ENCODE results near the gene TSPAN33.
"Not testable (repeated sequence)": the region's sequence is repeated elsewhere in the genome, so short reads cannot be mapped to it uniquely, and the experiment has no call there.

Gene TSPAN33

DNA sequence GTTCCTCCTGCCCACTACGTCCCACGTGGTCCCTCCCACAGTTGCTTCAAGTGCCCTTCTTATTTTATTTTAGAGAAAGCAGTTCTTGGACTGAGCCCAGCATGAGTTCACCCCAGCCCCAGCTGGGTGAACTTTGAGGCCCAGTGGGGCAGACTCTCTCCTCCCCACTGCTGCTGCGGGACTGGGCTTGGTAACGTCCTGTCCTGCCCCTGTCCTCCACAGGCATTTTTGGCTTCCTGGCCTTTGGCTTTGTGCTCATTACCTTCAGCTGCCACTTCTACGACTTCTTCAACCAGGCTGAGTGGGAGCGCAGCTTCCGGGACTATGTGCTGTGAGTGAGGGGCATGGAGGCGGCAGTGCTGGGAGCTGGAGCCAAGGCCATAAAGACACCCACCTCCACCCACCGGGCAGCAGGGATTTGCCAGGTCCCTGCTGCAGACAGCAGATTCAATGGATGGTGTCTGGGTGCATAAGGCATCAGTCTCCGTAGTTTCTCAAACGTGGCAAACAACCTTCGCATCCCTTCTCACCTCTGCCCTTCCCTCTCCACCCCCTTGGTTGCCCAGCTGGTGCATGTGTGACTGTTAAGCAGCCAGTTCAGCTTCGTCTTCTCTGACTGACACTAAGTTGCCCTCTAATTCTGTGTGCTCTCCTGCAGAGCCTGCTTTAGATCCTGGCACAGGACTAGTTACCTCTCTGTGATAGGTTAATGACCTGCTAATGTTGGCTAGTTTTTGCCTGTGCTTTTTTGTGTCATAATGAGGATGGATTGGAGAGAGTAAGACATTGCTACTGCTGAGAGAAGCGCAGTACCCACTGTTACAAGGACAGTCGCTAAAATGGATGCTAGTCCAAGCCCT is 64.8 kb downstream of the TSPAN33 start:
- DNase-seq (ENCODE audit: low spot score) = no peak

DNA sequence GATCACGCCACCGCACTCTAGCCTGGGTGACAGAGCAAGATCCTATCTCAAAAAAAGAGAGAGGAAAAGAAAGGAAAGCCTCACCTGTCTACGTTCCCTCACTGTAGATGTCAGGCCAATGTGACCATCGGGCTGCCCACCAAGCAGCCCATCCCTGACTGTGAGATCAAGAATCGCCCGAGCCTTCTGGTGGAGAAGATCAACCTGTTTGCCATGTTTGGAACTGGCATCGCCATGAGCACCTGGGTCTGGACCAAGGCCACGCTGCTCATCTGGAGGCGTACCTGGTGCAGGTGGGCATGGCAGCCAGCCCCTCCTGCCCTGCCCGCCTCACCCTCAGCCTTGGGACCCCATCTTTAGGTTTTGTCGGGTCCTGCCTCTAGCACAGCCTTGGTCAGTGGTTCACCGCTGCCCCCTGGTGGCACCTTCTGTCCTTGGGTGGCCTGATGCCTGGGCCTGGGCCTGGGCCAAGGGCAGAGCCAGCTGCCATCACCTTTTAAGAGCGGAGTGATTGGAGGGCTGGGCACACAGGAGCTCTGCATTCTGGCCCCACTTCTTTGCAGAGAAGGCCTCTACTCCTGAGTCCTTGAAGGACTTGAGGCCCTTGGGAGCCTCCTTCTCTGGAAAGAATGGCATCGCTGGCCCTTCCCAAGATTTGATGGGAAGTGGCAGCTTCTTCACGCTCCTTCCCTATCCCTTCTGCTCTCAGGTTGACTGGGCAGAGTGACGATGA is 65.9 kb downstream of the TSPAN33 start:
- peak; percentile 30 for DNase-seq (ENCODE audit: low spot score)

DNA sequence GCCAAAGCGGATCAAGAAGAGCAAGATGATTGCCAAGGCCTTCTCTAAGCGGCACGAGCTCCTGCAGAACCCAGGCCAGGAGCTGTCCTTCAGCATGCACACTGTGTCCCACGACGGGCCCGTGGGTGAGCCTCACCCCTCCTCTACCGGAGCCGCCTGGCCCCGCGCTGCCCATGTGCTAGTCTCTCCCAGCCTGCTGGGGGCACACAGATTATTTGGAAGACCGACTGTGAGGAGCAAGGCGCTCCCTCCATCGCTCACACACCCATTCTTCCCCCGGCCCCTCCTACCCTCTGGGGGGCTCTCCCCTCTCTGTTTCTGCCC is 66.4 kb downstream of the TSPAN33 start:
- DNase-seq (ENCODE audit: low spot score) = no peak

DNA sequence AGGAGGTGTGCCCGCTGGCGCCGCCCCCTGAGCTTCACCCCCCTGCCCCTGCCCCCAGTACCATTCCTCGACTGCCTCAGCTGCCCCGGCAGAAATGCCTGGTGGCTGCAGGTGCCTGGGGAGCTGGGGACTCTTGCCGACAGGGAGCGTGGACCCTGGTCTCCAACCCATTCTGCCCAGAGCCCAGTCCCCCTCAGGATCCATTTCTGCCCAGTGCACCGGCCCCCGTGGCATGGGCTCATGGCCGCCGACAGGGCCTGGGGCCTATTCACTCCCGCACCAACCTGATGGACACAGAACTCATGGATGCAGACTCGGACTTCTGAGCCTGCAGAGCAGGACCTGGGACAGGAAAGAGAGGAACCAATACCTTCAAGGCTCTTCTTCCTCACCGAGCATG is 67.6 kb downstream of the TSPAN33 start:
- no peak for DNase-seq (ENCODE audit: low spot score)

DNA sequence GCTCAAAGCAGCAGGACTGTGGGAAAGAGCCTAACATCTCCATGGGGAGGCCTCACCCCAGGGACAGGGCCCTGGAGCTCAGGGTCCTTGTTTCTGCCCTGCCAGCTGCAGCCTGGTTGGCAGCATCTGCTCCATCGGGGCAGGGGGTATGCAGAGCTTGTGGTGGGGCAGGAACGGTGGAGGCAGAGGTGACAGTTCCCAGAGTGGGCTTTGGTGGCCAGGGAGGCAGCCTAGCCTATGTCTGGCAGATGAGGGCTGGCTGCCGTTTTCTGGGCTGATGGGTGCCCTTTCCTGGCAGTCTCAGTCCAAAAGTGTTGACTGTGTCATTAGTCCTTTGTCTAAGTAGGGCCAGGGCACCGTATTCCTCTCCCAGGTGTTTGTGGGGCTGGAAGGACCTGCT is 68.1 kb downstream of the TSPAN33 start:
- DNase-seq (ENCODE audit: low spot score) = no peak

DNA sequence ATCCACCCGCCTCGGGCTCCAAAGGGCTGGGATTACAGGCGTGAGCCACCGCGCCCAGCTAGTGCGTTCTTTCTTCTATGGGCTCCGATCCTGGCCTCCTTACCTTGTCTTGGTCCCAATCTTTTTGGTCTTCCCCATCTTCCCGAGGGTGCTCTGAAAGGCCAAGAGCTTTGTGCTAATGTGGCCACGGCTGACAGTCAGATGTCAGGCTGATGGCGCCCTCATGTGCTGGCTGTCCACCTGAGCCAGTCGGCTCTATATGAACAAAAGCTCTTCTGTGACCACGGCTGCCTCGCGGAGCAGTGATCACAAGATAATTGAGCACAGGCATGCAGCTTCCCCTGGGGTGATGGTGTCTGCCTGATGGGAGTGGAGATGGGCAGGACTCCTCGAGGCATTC is 69.3 kb downstream of the TSPAN33 start:
- DNase-seq (ENCODE audit: low spot score) = no peak

DNA sequence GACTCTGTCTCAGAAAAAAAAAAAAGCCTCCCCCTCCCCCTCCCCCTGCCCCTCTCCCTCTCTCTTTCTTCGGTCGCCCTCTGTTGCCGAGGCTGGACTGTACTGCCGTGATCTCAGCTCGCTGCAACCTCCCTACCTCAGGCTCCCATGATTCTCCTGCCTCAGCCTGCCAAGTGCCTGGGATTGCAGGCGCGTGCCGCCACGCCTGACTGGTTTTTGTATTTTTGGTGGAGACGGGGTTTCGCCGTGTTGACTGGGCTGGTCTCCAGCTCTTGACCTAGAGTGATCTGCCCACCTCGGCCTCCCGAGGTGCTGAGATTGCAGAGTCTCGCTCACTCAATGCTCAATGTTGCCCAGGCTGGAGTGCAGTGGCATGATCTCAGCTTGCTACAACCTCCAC is 71.2 kb downstream of the TSPAN33 start:
- DNase-seq (ENCODE audit: low spot score) = not testable (repeated sequence)

DNA sequence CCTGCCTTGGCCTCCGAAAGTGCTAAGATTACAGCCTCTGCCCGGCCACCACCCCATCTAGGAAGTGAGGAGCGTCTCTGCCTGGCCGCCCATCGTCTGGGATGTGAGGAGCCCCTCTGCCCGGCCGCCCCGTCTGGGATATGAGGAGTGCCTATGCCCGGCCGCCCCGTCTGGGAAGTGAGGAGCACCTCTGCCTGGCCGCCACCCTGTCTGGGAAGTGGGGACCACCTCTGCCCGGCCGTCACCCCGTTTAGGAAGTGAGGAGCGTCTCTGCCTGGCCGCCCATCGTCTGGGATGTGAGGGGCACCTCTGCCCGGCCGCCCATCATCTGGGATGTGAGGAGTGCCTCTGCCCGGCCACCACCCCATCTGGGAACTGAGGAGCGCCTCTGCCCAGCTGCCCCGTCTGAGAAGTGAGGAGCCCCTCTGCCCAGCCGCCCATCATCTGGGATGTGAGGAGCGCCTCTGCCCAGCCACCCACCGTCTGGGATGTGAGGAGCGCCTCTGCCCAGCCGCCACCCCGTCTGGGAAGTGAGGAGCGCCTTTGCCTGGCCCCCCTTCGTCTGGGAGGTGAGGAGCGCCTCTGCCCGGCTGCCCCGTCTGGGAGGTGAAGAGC is 71.7 kb downstream of the TSPAN33 start:
- not testable (repeated sequence) for DNase-seq (ENCODE audit: low spot score)

DNA sequence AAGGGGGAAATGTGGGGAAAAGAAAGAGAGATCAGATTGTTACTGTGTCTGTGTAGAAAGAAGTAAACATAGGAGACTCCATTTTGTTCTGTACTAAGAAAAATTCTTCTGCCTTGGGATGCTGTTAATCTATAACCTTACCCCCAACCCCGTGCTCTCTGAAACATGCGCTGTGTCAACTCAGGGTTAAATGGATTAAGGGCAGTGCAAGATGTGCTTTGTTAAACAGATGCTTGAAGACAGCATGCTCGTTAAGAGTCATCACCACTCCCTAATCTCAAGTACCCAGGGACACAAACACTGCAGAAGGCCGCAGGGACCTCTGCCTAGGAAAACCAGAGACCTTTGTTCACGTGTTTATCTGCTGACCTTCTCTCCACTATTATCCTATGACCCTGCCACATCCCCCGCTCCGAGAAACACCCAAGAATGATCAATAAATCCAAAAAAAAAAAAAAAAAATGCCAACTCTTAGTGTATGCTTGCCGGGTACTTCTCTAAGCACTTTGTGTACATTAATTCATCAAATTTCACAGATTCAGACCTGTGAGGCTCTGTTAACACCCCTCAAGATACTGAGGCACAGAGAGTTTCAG is 72.4 kb downstream of the TSPAN33 start:
- DNase-seq (ENCODE audit: low spot score) = not testable (repeated sequence)

DNA sequence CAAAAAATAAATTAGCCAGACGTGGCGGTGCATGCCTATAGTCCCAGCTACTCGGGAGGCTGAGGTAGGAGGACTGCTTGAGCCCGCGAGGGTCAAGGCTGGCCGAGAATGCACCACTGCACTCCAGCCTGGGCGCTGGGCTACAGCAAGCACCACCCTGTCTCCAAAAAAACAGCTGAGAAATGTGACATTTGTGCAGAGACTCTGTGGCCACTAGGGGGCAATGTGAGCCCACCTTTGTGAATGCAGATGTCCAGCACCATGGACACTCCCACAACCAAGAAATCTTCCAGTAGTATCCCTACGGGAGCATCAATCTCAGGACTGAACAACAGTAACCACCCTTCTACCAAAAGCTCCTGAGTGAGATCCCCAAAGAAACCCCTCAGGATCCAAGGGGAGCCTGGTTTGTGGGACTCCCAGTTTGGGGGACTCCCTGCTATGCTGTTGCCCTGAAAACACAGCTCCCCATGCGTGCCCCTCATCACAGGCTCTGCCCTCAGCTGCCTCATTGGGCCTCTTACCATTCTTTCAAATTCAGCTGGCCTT is 74.1 kb downstream of the TSPAN33 start:
- peak; percentile 74 for DNase-seq (ENCODE audit: low spot score)

DNA sequence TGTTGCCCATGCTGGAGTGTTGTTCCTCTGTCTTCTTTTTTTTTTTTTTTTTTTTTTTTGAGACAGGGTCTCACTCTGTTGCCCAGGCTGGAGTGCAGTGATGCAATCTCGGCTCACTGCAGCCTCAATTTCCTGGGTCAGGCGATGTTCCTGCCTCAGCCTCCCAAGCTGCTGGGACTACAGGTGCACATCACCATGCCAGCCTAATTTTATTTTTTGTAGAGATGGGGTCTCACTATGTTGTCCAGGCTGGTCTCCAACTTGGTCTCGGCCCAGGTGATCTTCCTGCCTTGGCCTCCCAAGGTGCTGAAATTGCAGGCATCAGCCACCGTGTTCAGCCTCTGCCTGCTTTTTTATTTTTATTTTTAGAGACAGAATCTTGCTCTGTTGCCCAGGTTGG is 74.7 kb downstream of the TSPAN33 start:
- DNase-seq (ENCODE audit: low spot score) = not testable (repeated sequence)

Measured in CD4-positive, alpha-beta T cell treated with Interleukin-6 at 100 ng/mL for 8 hours (primary cell).